ENCODE results near the gene KCNB1.

KCNB1 gene

GRCh38 chr20:49496553-49497397 is 14.3 kb upstream of the KCNB1 start:
- DNase-seq, result no peak

DNA sequence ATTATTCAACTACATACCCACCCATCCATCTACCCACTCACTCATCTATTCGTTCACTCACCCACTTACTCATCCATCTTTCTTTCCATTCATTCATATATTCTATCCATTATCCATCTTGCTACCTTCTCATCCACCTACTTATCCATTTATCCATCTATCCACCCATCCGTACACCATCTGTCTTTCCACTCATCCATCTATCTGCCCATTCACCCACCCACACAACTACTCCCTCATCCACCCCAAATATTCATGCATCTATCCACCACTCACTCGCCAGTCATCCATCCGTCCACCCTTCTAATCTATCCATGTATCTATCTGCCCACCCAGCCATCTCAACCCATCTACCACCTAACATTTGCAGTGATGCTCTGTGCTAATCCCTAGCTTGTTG is 13.6 kb upstream of the KCNB1 start:
- no peak for DNase-seq

DNA sequence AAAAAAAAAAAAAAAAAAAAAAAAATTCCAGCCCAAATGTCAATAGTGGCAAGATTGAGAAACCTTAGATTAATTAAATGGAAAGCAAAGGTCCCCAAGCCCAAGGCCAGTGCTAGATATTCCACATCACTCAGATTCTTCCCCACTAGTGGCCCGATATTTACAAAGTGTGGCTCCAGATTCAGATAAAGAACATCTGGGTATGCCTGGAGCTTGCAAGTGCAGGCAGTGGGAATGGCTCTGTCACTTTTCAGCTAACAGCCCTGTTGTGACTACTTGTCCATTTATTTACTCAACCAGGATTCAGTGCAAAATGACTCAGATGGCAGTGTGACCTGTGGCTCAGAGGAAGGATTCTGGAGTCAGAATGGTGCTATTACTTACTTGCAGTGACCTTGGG is 8.2 kb upstream of the KCNB1 start:
- no peak for DNase-seq

GRCh38 chr20:49489688-49490087 is 7.2 kb upstream of the KCNB1 start:
- no peak for DNase-seq

- no peak for DNase-seq
These were observed 3.6 kb upstream of the KCNB1 start for GRCh38 chr20:49486064-49486463.

- no peak for DNase-seq
These were observed 3.1 kb upstream of the KCNB1 start for GRCh38 chr20:49485563-49485962.

- DNase-seq, result peak; percentile 86
These were observed 2.0 kb upstream of the KCNB1 start for GRCh38 chr20:49484180-49485140.

DNA sequence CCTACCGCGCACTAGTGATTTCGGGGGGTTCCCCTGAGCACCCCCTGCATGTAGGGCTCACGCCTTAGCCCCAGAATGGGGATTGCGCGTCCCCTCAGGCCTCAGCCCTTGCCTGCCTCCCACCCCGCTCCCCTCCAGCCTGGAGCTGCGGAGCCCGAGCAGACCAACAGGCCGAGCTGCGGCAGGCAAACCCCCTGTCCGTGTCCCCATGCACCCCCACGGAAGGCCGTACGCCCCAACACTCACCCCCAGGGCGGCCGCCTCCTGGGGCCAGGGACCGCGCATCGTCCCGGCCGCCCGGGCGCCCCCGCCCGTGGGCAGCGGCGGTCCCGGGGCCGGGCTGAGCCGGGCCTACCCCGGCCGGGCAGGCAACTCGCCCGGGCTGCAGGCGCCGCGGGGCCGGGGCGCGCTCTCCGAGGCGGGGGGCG is 1.2 kb upstream of the KCNB1 start:
- no peak for DNase-seq

- no peak for DNase-seq
These were observed 689 bp upstream of the KCNB1 start for GRCh38 chr20:49483018-49483695.

DNA sequence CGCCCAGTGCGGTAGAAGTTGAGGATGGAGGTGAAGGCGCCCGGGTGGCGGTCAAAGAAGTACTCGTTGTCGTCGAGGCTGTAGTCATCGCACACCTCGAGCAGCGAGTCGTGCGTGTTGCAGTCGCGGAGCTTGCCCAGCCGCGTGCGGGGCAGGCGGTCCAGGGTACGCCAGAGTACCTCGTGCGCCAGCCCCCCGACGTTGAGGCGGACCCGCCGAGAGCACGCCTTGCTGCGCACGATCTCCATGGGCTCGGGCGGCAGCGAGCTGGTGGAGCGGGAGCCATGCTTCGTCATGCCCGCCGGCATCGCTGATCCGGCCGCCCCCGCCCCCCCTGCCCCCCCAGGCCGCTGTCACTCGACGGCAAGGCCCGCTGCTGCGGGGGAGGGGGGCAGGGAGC is 295 bp downstream of the KCNB1 start:
- DNase-seq, result no peak

- no peak for DNase-seq
These were observed 1.4 kb downstream of the KCNB1 start for GRCh38 chr20:49481116-49481515.

DNA sequence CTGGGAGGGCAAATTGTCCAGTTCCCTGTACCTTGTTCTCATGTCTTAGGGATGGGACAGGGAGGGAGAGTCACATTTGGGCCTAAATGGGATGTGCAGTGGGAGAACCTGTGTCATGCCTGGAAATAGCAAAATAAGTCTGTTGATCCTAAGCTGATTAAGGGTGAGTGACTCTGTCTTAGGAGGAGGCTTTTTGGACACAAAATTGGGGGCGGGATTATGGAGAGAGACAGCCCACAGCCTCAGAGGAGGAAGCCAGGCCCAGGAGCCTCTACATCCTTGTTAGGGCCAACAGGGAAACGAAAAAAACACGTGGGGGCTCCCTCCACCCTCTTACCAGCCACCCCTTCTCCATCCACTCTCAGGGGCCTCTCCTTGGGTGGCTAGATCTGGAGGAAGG is 2.2 kb downstream of the KCNB1 start:
- no peak for DNase-seq

GRCh38 chr20:49479785-49480184 is 2.7 kb downstream of the KCNB1 start:
- no peak for DNase-seq

DNA sequence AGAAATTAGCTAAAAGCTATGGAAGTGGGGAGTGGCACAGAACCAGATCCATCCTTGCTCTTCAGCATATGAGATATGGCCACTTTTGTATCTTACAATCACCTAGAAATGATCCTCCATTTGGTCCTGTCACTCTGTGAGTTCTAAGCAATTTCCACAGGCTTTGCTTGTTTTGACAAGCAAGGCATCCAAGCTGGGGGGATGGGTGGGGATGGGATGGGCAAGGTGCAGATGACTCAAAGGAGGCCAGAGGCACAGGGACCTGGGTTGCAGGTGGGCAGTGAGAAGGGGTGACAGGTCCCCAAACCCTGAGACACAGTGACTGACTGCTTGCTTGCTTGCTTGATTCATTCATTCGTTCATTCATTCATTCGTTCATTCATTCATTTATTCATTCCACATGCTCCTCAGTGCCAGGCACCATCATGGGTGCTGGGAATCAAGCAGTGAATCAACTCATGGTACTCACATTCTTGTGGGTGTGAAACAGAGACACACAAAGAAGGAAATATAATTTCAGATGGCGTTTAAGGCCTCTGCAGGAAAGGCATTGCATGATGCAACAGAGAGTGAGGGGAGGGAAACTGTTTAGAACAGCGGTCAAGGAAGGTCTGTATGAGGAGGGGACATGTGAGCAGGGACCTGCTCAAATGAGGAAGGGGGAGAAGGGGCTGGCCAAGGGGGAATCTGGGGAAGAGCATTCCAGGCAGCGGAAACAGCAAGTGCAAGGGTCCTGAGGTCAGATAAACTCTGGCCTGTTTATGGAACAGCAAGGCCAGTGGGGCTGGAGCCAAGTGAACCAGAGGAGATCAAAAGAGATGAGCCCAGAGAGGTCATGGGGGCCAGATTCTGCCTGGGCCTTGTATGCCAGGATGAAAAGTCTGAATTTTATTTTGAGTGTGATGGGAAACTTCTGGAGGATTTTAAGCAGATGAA is 3.4 kb downstream of the KCNB1 start:
- DNase-seq, result no peak

DNA sequence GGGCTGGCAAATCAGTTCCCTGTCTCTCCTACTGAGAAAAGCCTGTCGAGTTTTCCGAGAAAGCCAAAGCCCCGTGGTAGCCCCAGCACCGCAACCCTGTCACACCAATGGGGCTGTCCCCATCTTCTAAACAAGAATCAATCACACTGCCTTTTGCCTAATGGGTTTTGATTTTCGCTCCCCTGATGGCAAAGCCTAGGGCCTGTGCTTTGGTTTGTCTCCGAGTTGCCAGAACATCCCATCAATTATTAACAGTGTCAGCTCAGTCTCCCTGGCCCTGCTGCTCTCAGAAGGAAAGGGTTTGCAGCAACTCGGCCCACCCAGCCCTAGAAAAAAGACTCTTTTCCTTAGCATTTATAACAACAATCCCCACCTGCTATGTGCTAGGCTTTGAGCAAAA is 4.2 kb downstream of the KCNB1 start:
- no peak for DNase-seq

DNA sequence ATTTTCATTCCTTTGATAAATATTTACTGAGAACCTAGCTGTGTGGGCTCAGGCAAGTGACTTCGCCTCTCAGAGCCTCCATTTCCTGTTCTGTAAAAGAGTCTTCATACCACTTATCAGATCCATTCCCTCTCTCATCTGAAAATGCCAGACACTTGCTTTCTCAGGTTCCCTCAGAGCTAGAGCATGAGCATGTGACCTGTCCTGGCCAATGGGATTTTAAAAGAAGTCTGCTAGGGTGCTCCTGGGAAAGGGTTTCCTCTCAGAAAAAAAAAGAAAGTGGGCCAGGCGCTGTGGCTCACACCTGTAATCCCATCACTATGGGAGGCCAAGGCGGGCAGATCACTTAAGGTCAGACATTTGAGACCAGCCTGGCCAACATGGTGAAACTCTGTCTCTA is 5.3 kb downstream of the KCNB1 start:
- no peak for DNase-seq

DNA sequence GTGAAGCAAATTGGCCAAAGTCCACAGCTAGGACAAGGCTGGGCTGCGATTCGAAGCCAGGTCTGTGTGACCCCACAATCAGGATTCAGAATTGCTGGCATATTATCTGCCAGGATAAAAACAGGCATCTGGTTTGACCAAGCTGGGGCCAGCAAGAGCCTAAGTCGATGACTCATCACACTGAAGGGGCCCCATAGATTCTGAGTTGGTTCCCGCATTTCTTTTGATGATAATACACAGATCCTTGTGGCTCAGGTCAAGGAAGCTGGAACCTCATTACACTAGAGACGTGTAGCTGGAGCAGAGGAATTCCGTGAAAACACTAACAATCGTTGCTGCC is 6.5 kb downstream of the KCNB1 start:
- DNase-seq, result no peak

GRCh38 chr20:49475292-49476015 is 7.0 kb downstream of the KCNB1 start:
- no peak for DNase-seq

DNA sequence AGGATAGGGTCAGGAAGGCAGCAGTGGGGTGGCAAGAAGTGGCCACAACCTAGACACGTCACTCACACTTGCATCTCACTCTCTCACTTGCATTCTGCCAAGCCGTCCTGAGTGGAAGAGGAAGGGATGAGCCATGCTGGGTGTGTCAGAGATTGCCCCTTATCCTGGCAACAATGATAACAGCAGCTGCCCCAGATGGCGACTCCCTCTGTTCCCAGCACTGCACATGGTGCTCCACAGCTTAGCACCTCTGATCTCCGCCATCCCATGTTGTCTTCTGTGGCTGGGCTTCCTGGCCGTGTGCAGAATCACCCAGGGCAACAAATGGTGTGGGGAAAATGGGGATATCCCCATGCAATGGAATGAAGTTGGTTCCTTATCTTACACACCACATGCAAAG is 11.1 kb downstream of the KCNB1 start:
- DNase-seq, result no peak

DNA sequence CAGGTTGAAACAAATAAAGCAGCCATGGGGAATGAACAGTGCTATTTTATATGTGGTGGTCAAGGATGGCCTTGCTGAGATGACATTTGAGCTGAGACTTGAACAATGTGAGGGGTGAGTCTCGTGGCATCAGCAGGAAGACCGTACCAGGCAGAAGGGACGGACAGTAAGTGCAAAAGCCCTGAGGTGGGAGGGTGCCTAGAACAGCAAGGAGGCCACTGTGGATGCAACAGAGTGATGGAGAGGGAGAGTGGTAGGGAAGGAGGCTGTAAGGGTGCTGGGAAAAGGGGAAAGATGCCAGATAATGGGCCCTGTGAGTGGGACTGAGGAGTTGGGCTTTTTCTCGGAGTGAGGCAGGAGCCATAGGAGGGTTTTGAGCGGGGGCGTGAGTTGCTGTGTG is 11.5 kb downstream of the KCNB1 start:
- DNase-seq, result no peak

DNA sequence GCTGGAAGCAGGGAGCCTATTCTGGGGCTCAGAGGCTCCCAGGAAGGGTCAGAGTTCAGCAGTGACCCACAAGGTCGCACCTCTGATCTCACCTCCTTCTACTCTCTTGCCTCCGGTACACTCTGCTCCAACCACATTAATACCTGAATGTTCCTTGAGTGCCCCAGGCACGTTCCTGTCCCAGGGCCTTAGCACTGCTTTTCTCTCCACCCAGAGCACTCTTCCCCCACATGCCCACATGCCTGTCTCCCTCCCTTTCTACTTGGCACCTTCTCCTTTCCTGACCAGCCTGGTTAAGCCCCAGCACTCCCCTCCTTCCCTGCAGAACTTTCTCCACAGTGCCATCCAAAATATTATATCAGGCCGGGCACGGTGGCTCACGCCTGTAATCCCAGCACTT is 13.4 kb downstream of the KCNB1 start:
- no peak for DNase-seq

DNA sequence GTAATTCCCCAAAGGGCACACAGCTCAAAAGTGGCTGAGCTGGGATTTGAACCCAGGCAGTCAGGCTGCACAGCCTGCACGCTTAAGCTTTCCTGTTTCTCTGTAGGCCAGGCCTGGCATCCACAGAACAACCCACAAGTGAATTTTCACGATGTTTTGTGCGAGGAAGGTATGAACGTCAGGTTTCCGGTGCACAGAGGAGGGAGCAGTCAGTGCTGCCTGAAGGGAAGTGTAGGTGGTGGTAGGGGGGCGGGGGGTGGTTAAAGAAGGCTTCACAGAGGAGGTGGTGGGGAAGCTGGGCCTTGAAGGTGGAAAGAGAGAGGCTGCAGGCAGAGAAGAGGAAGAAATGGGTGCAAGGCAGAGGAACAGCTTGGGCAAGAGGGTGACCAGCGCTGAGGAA is 14.1 kb downstream of the KCNB1 start:
- no peak for DNase-seq

Data from activated CD8-positive, alpha-beta memory T cell treated with anti-CD3 and anti-CD28 coated beads, Interleukin-2, amount 50 U/mL, for 48 hours (primary cell).